BLaER1 (cell line): ENCODE results near the gene FAM3B.
"Not testable (repeated sequence)": the region's sequence is repeated elsewhere in the genome, so short reads cannot be mapped to it uniquely, and the experiment has no call there.

ENCODE experiments used
- H3K27ac ChIP-seq: shearing (Covaris generic); formaldehyde crosslinking; 2 replicates; pipeline ENCODE4 v1.8.1; 2022
- H3K27me3 ChIP-seq: shearing (Covaris generic); formaldehyde crosslinking; 2 replicates; pipeline ENCODE4 v1.8.1; 2022
- H3K36me3 ChIP-seq: shearing (Covaris generic); formaldehyde crosslinking; 2 replicates; pipeline ENCODE4 v1.8.1; 2022
- H3K4me1 ChIP-seq: shearing (Covaris generic); formaldehyde crosslinking; 2 replicates; pipeline ENCODE4 v1.8.1; 2022
- H3K4me2 ChIP-seq: shearing (Covaris generic); formaldehyde crosslinking; 2 replicates; pipeline ENCODE4 v1.8.1; 2022
- H3K4me3 ChIP-seq: shearing (Covaris generic); formaldehyde crosslinking; 2 replicates; pipeline ENCODE4 v1.8.1; 2022
- H3K9ac ChIP-seq: shearing (Covaris generic); formaldehyde crosslinking; 2 replicates; pipeline ENCODE4 v1.8.1; 2022
- H3K9me3 ChIP-seq: shearing (Covaris generic); formaldehyde crosslinking; 2 replicates; pipeline ENCODE4 v1.8.1; 2022
- H4K20me1 ChIP-seq: shearing (Covaris generic); formaldehyde crosslinking; 2 replicates; pipeline ENCODE4 v1.8.1; 2022
- Cebpa-rat ChIP-seq: shearing (Covaris generic); IDR thresholded peaks from 2 replicates; pipeline ENCODE4 v1.8.1; 2022

The FAM3B gene

GRCh38 chr21:41290106-41290799, 26.3 kb upstream of the FAM3B start:
- H3K4me1 ChIP-seq = peaks cover 7% of the 10 kb centered on the region; the same call in 1 of the 2 replicates
- peaks cover 20% of the 10 kb centered on the region for H3K9me3 ChIP-seq
- no peaks in the 10 kb centered on the region for H3K36me3 ChIP-seq
- H4K20me1 ChIP-seq = no peaks in the 10 kb centered on the region
- H3K27ac ChIP-seq = no peak overlapping the region
- H3K9ac ChIP-seq = no peak overlapping the region
- H3K4me3 ChIP-seq = no peak overlapping the region
- H3K4me2 ChIP-seq = no peak overlapping the region
- H3K27me3 ChIP-seq = no peaks in the 10 kb centered on the region
- TF ChIP-seq Cebpa-rat = no peak

GRCh38 chr21:41294548-41295231, 21.9 kb upstream of the FAM3B start:
- H3K27ac ChIP-seq = no peak overlapping the region
- H3K4me2 ChIP-seq = no peak overlapping the region
- H3K4me1 ChIP-seq = peaks cover 7% of the 10 kb centered on the region; the same call in 1 of the 2 replicates
- no peaks in the 10 kb centered on the region for H4K20me1 ChIP-seq
- no peak for TF ChIP-seq Cebpa-rat
- no peaks in the 10 kb centered on the region for H3K27me3 ChIP-seq
- H3K36me3 ChIP-seq = no peaks in the 10 kb centered on the region
- H3K4me3 ChIP-seq = no peak overlapping the region
- peaks cover 30% of the 10 kb centered on the region for H3K9me3 ChIP-seq
- H3K9ac ChIP-seq = no peak overlapping the region

DNA sequence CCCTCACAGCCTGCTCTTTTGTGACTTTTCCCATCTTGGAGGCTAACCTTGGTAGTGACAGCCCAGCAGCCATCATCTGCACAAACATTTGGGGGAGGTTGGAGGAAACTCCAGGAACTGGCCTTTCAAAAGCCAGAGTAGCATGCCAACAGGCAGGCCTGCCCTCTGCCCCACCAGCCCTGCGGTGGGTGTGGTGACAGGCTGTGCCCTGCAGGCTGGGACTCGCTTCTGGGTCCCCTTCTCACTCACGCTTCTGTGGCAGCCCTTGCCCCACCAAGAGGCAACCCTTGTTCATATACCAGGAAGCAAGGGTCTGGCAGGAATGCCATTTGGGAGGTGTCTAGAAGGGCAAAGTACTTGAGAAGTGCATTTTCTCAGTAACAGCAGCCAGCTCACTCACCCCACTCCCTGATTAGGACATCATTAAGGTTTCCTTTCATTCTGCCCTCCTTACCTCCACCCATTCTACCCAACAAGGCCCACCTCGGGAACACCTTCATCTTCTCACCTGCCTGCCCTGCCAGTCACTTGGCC, 20.8 kb upstream of the FAM3B start:
- no peak for TF ChIP-seq Cebpa-rat
- H3K9ac ChIP-seq = no peak overlapping the region
- no peak overlapping the region for H3K27ac ChIP-seq
- no peaks in the 10 kb centered on the region for H4K20me1 ChIP-seq
- no peaks in the 10 kb centered on the region for H3K36me3 ChIP-seq
- H3K27me3 ChIP-seq = no peaks in the 10 kb centered on the region
- no peak overlapping the region for H3K4me2 ChIP-seq
- H3K4me3 ChIP-seq = no peak overlapping the region
- H3K4me1 ChIP-seq = peaks cover 7% of the 10 kb centered on the region; the same call in 1 of the 2 replicates
- H3K9me3 ChIP-seq = peaks cover 30% of the 10 kb centered on the region

DNA sequence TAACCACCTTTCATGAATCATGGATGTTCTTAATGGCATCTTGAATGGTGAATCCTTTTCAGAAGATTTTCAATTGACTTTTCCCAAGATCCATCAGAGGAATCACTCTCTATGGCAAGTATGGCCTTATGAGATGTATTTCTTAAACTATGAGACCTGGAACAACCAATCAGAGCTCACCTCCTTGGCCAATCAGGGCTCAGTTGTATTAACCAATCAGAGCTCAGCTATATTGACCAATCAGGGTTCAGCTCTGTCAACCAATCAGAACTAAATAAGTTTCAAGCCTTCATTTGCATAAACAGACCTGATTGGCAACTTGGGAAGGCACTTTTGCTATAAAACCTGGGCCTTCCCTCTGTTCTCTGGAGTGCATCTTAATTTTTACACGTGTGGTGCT, 13.6 kb upstream of the FAM3B start:
- Histone ChIP-seq H4K20me1 (no peaks in the 10 kb centered on the region), H3K4me3 (no peak overlapping the region), H3K4me2 (no peak overlapping the region), H3K27me3 (no peaks in the 10 kb centered on the region), H3K36me3 (no peaks in the 10 kb centered on the region), H3K9ac (no peak overlapping the region), H3K4me1 (no peaks in the 10 kb centered on the region), H3K9me3 (peaks cover 47% of the 10 kb centered on the region), H3K27ac (no peak overlapping the region)
- no peak for TF ChIP-seq Cebpa-rat

DNA sequence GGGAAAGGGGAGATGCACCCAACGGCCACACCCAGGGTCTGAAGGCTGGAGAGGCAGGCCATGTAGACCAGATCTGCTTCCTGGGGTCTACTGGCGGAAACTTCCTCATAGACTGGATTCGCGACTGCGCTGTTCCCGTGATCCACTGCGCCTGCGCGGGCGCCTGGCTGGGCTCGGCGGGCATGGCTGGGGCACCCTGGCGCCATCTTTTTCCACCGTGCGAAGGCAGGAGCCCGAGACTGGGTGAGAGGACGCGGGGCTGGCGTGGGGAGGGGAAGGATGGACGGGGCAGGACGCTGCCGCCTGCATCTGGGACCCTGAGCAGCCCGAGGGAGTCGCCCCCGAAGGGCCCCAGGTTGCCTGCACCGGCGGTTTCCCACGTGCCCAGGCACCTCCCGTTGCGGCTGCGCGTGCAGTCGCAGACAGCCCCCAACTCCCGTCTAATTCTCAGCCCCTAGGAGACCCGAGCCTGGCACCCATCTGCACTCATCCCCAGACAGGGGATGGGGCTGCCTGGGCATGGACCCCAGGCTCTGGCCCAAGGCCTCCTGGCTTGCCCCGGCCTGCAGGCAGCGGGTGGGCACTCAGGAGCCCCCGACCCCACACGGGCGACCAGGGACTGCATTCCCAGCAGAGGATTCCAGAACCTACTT, 12.4 kb upstream of the FAM3B start:
- Histone ChIP-seq H3K4me2 (no peak overlapping the region), H3K27ac (no peak overlapping the region), H3K36me3 (no peaks in the 10 kb centered on the region), H3K27me3 (no peaks in the 10 kb centered on the region), H3K9ac (no peak overlapping the region), H3K4me3 (no peak overlapping the region), H3K9me3 (peaks cover 37% of the 10 kb centered on the region), H3K4me1 (no peaks in the 10 kb centered on the region), H4K20me1 (no peaks in the 10 kb centered on the region)
- TF ChIP-seq Cebpa-rat = no peak

DNA sequence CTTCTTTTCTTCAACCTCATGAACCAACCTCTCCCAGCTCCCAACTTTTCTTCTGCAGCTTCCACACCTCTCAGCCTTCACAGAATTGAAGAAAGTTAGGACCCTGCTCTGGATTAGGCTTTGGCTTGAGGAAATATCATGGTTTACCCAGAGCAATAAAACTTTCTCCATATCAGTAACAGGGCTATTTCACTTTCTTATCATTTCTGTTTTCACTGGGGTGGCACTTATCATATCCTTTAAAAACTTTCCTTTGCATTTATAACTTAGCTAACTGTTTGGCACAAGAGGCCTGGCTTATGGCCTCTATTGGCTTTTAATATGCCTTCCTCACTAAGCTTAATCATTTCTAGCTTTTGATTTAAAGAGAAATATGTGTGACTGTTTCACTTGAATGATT, 9.4 kb upstream of the FAM3B start:
- Histone ChIP-seq H3K4me1 (0 out of 2 replicates have a peak, but pooled peaks cover 5% of the 10 kb centered on the region), H3K9ac (no peak overlapping the region), H3K27me3 (no peaks in the 10 kb centered on the region), H3K27ac (no peak overlapping the region), H3K4me2 (no peak overlapping the region), H3K36me3 (no peaks in the 10 kb centered on the region), H4K20me1 (no peaks in the 10 kb centered on the region), H3K9me3 (peaks cover 25% of the 10 kb centered on the region), H3K4me3 (no peak overlapping the region)
- TF ChIP-seq Cebpa-rat = no peak

DNA sequence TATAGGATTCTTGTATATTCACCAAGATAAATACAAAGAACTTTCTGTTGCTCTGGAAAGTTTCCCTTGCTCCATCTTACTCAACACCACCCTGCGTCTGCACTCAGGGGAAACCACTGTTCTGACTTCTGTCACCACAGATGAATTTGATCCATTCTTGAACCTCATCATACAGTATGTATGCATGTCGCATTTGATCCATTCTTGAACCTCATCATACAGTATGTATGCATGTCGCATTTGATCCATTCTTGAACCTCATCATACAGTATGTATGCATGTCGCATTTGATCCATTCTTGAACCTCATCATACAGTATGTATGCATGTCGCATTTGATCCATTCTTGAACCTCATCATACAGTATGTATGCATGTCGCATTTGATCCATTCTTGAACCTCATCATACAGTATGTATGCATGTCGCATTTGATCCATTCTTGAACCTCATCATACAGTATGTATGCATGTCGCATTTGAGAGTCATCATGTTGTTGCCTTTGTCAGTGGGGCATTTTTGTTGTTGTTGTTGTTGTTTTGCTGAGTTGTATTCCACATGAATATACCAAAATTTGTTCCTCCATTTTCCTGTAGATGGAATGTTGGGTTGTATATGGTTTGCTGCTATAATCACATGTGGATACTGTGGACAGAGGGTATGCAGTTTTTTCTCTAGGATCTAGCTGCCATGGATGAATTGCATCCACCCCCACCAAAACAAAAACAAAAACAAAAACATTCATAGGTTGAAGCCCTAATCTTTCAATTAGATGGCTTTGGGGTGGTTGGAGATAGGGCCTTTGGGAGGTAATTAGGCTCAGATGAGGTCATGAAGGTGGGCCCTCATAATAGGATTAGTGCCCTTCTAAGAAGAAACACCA, 3.1 kb upstream of the FAM3B start:
- Histone ChIP-seq H3K27me3 (peaks cover 32% of the 10 kb centered on the region), H3K4me1 (peaks cover 16% of the 10 kb centered on the region)
- H4K20me1 ChIP-seq, H3K27ac ChIP-seq, H3K4me3 ChIP-seq, H3K9ac ChIP-seq, H3K4me2 ChIP-seq, H3K9me3 ChIP-seq, H3K36me3 ChIP-seq: not testable (repeated sequence)

GRCh38 chr21:41315726-41316125, 875 bp upstream of the FAM3B start:
- Histone ChIP-seq H3K9ac (no peak overlapping the region), H3K9me3 (peaks cover 9% of the 10 kb centered on the region; the same call in 1 of the 2 replicates), H3K27ac (no peak overlapping the region), H3K4me1 (peaks cover 24% of the 10 kb centered on the region), H4K20me1 (no peaks in the 10 kb centered on the region), H3K4me3 (no peak overlapping the region), H3K36me3 (no peaks in the 10 kb centered on the region), H3K4me2 (no peak overlapping the region), H3K27me3 (peaks cover 32% of the 10 kb centered on the region)
- TF ChIP-seq Cebpa-rat = no peak

GRCh38 chr21:41317063-41317392, 427 bp downstream of the FAM3B start:
- H3K4me3 ChIP-seq = peak overlapping the region; percentile 43

More at GRCh38 chr21:41317063-41317392, 427 bp downstream of the FAM3B start:
- Histone ChIP-seq H3K36me3 (no peaks in the 10 kb centered on the region), H3K9ac (no peak overlapping the region), H3K27me3 (peaks cover 32% of the 10 kb centered on the region), H3K27ac (no peak overlapping the region), H4K20me1 (no peaks in the 10 kb centered on the region), H3K4me1 (peaks cover 32% of the 10 kb centered on the region), H3K9me3 (peaks cover 9% of the 10 kb centered on the region; the same call in 1 of the 2 replicates), H3K4me2 (peak overlapping the region; percentile 60)
- TF ChIP-seq Cebpa-rat = no peak
